HG02938 (cell line): ENCODE data around the gene AUNIP.

Experiments
- ATAC-seq: cut with Tn5 transposase; IDR thresholded peaks from one replicate; pipeline ENCODE4 v1.9.1; 2021; ENCODE audit warnings: mild to moderate bottlenecking, moderate library complexity; ENCODE audit not compliant: unreplicated experiment

The AUNIP gene

GRCh38 chr1:25889470-25889869 is 30.2 kb upstream of the AUNIP start:
- no peak for ATAC-seq

DNA sequence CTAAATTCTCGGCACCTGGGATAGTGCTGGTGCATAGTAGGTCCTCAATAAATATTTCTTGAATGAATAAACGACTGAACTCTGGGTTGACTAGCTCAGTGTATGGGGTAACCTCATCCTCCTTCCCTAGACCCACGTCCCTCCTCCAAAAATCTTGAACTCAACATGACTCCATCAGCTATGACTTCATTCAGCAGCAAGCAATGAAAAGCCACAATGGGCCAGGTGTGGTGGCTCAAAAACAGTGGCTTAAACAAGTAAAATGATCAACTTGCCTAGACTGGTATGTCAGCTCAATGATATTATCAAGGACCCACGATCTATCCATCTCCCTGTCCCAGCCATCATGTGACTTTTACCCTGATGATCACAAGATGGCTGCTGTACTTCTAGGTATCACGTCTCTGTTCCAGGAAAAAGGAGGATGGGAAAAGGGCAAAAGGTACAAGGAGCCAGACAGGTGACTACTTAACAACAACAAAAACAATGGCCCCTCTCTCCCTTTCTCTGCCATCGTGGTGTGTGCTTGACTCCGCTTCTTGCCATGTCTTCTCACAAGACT is 29.2 kb upstream of the AUNIP start:
- ATAC-seq = no peak

DNA sequence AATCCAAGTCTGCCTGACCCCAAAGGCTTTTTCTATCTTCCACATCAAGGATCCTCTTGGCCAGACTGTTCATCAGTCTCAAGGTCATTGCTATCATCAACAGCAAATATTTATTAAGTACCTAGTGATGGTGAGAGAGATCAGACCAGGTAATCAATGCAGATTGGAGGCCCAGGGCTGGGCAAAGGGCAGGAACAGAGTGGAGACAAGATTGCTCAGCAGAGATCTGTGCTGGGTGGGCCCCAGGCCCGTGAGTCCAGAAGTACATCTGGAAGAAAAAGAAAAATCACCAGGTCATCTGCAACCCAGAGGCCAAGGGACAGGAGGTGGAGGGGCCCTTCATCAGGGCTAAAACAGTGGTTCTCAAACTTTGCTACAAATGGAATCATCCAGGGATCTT is 26.3 kb upstream of the AUNIP start:
- ATAC-seq = no peak

DNA sequence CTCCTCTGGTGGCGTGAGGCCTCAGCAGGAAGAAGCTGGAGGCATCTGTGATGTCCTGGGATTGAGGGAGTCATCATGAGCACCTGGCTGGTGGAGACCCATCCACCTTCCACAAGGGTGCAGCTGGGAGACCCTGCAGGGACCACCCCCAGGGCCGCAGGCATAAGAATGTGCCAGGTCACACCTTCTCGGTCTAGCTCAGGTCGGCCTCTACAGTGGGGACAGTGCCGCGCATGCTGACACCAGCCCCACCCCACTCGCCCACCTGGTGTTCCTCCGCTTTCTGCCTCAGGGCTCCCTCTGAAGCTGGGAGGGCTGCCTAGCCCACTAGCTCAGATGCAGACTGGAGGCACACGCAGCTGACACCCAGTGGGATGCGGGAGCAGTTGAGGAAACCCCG is 22.0 kb upstream of the AUNIP start:
- ATAC-seq = no peak

GRCh38 chr1:25880518-25880917 is 21.3 kb upstream of the AUNIP start:
- ATAC-seq = no peak

- ATAC-seq = no peak
These were observed 20.4 kb upstream of the AUNIP start for GRCh38 chr1:25879675-25880074.

DNA sequence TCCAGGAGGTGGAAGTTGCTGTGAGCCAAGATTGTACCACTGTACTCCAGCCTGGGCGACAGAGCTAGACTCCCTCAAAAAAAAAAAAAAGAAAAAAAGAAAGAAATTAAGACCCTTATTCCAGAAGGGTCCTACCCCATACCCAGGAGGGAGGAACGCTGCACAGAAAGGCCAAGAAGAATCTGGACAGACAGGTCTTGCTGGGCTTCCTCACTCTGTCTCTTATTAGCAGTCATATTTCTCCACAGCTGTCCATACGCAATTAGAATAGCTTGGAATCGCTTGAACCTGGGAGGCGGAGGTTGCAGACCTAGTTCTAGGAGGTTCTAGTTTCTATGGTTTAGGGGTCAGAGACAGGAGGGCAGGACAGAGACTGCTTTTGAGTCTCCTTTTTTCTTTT is 19.4 kb upstream of the AUNIP start:
- no peak for ATAC-seq

GRCh38 chr1:25877155-25877554 is 17.9 kb upstream of the AUNIP start:
- ATAC-seq = no peak

- no peak for ATAC-seq
These were observed 17.4 kb upstream of the AUNIP start for GRCh38 chr1:25876693-25877077.

- no peak for ATAC-seq
These were observed 16.8 kb upstream of the AUNIP start for GRCh38 chr1:25875856-25876692.

DNA sequence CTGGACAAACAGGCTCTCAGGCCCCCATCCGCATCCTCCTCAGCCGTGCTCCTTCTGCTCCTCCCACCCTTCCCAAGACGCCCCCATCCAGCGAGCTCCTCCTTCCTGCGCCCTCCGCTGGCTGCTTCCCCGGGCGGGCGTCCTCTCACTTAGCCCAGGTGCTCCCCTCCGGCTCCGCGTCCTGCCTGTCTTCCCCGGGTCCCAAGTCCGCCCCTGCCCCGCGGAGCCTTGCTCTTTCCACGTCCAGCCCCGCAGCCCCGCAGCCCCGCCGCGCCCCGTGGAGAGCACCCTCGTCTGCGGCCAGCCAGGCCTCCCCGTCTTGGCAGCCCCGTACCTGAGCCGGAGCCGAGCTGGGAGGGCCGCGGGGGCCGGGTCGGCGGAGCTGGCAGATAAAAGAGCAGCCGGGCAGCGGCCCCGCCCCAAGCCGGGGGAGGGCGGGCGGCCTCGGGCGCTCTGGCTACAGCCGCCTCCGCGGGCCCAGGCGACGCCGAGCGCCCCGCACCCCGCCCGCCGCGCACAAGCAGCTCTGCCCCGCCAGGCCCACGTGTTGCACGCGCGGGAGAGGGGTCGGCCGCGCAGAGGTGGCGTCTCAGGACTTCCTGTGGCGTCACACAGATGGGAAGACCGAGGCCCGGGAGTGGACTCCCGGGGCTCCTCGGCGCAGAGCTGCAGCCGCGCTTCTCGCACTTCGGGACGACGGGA is 16.0 kb upstream of the AUNIP start, which contains the start of gene PAQR7:
TSS of gene PAQR7 (minus strand) at position 555 of the 702 bp plus-strand sequence. CDS start 11,869 bp downstream, outside the sequence.
- no peak for ATAC-seq

DNA sequence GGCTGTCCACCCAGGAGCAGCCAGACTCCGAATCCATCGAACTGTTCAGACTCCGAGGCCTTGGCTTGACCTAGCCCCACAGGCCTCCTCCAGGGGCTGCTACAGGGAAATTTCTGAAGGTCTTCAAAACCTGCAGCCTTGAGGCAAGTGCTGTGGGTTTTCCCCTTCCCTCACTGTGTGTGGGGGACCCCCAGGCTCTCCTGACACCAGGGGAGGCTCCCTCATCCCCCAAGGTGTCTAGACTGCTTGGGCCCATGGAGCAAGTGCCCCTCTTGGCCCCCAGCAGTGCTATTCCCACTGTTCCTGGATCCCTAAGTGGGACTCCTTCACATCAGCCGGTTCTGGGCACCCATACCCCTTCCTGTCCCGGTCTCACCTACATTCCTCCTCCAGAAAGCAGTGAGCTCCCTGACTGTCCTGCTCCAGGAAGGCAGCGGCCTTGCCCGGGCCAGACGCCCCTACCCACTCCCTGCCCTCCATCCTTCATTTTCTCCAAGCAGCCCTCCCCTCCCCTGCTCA is 15.4 kb upstream of the AUNIP start:
- no peak for ATAC-seq

DNA sequence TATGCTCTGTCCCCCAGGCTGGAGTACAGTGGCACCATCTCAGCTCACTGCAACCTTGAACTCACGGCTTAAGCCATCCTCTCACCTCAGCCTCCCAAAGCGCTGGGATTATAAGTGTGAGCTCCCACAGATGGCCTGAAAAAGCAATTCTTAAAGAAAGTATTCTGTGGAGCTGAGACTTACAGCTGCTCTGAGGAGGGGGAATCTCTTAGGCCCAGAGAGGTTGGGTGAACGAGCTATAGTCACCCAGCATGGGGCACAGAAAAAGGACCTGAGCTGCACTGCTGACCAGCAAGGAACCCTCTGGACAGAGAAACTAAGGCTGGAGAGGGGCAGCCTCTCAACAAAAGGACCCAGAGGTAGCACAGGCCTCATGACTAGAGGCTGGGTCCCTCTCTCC is 15.0 kb upstream of the AUNIP start:
- no peak for ATAC-seq

DNA sequence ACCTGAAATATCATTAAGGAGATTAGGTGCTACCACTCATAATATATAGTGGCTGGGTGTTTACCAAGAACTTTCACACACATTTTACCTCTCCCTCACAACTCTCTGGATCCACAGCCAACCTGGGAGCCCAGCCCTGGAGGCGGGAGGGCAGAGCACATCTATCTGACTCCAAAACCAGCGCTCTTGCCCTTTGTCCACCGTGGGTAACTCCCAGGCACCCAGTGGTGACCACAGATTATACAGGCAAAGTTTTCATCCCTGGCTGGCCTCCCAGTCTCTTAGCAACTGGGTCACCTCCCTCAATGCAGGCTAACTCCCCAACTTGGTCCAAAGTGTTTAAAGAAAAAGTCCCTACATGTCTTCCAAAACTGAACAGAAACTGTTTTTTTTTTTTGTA is 13.9 kb upstream of the AUNIP start:
- ATAC-seq = no peak

DNA sequence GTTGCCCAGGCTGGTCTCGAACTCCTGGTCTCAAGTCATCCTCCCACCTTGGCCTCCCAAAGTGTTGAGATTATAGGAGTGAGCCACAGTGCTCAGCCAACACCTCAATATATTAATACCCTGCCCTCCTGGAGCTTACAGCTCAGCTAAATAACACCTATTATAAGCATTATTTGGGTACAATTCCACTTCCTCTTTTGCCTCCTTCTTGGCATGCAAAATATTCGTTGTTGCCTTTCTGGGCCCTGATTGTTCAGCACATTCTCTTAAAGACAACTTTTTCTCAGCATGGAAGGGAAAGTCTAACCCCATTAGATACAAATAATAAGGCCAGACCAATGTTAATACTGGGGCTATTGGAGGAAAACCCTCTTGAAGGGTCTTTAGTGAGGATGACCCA is 13.5 kb upstream of the AUNIP start:
- ATAC-seq = no peak

GRCh38 chr1:25871704-25872494 is 12.6 kb upstream of the AUNIP start:
- ATAC-seq = no peak

GRCh38 chr1:25871086-25871703 is 11.9 kb upstream of the AUNIP start:
- no peak for ATAC-seq

DNA sequence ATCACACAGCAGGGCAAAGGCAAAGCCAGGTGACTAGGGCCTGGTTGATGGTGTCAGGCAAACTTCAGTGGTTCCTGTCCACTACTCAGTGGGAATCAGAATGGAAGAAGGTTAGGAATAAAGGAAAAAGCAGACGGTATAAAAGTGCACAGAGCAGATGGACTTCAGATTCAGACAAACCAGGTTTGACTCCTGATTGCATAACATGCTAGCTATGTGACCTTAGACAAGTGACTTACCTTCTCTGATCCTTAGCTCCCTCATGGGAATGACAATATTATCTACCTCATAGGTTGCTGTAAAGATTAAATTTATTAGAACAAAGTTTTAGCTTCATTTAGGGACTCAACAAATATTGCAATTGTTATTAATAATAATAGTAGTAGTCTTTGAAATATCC is 11.4 kb upstream of the AUNIP start:
- no peak for ATAC-seq

GRCh38 chr1:25869909-25870606 is 10.8 kb upstream of the AUNIP start:
- no peak for ATAC-seq
